Memory B cell (primary cell): Measurements from ENCODE around the gene OSBPL9.
A peak's percentile ranks its signal among the peaks of the same experiment; 100 is the strongest.
"Not testable (repeated sequence)": the region's sequence is repeated elsewhere in the genome, so short reads cannot be mapped to it uniquely, and the experiment has no call there.

Source experiments
- ATAC-seq: fragments of 150-1000 bp; cut with Tn5 transposase; 2 replicates; pipeline ENCODE4 v1.10.0; 2021; ENCODE audit warnings: low read depth, mild to moderate bottlenecking, moderate library complexity
- DNase-seq, 2 donors: peaks; one replicate each; pipeline ENCODE4 v3.0.0; 2022; ENCODE audit warnings: low spot score in 2 of 2
- H3K27ac Mint-ChIP-seq: one replicate; pipeline ENCODE4 v1.8.0; 2022; ENCODE audit warnings: mild to moderate bottlenecking, moderate library complexity, mixed read lengths
- H3K27me3 Mint-ChIP-seq: one replicate; pipeline ENCODE4 v1.8.0; 2022; ENCODE audit warnings: mixed read lengths
- H3K36me3 Mint-ChIP-seq: one replicate; pipeline ENCODE4 v1.8.0; 2022; ENCODE audit warnings: mild to moderate bottlenecking, mixed read lengths
- H3K4me1 Mint-ChIP-seq: one replicate; pipeline ENCODE4 v1.8.0; 2022; ENCODE audit warnings: mixed read lengths
- H3K4me3 Mint-ChIP-seq: one replicate; pipeline ENCODE4 v1.8.0; 2022; ENCODE audit warnings: mild to moderate bottlenecking, moderate library complexity, mixed read lengths
- H3K9me3 Mint-ChIP-seq: one replicate; pipeline ENCODE4 v1.8.0; 2022; ENCODE audit warnings: mixed read lengths

The OSBPL9 gene

GRCh38 chr1:51776408-51776807 lies 159.5 kb downstream of the OSBPL9 start:
- peak overlapping the region; percentile 36 for H3K27ac Mint-ChIP-seq
- no peaks in the 10 kb centered on the region for H3K27me3 Mint-ChIP-seq
- no peaks in the 10 kb centered on the region for H3K9me3 Mint-ChIP-seq
- H3K4me1 Mint-ChIP-seq: peaks cover 20% of the 10 kb centered on the region
- H3K4me3 Mint-ChIP-seq: peak overlapping the region; percentile 31
- H3K36me3 Mint-ChIP-seq: peaks cover 34% of the 10 kb centered on the region
- ATAC-seq (peak; percentile 59), DNase-seq (no peak)

- Mint-ChIP-seq H3K4me3 (no peak overlapping the region), H3K27ac (peak overlapping the region; percentile 40), H3K27me3 (no peaks in the 10 kb centered on the region), H3K36me3 (peaks cover 37% of the 10 kb centered on the region), H3K4me1 (peaks cover 7% of the 10 kb centered on the region), H3K9me3 (no peaks in the 10 kb centered on the region)
- DNase-seq (no peak), ATAC-seq (no peak)
These were observed 164.0 kb downstream of the OSBPL9 start for GRCh38 chr1:51780927-51781326.

- Mint-ChIP-seq H3K4me1 (no peaks in the 10 kb centered on the region), H3K9me3 (no peaks in the 10 kb centered on the region), H3K27ac (peak overlapping the region; percentile 12), H3K4me3 (no peak overlapping the region), H3K36me3 (peaks cover 51% of the 10 kb centered on the region), H3K27me3 (no peaks in the 10 kb centered on the region)
- ATAC-seq (no peak), DNase-seq (no peak)
These were observed 168.1 kb downstream of the OSBPL9 start for GRCh38 chr1:51784997-51785421.

GRCh38 chr1:51788938-51789337 lies 172.0 kb downstream of the OSBPL9 start:
- DNase-seq: no peak
- H3K9me3 Mint-ChIP-seq: no peaks in the 10 kb centered on the region
- no peak for ATAC-seq
- H3K27ac Mint-ChIP-seq: peak overlapping the region; percentile 76
- H3K4me3 Mint-ChIP-seq: no peak overlapping the region
- H3K4me1 Mint-ChIP-seq: no peaks in the 10 kb centered on the region
- H3K27me3 Mint-ChIP-seq: no peaks in the 10 kb centered on the region
- peaks cover 50% of the 10 kb centered on the region for H3K36me3 Mint-ChIP-seq

- DNase-seq (no peak), ATAC-seq (no peak)
- Mint-ChIP-seq H3K27me3 (no peaks in the 10 kb centered on the region), H3K9me3 (no peaks in the 10 kb centered on the region), H3K4me3 (no peak overlapping the region), H3K36me3 (peaks cover 49% of the 10 kb centered on the region), H3K4me1 (no peaks in the 10 kb centered on the region), H3K27ac (peak overlapping the region; percentile 76)
These were observed 172.4 kb downstream of the OSBPL9 start for GRCh38 chr1:51789342-51789741.

GRCh38 chr1:51790385-51790784 lies 173.5 kb downstream of the OSBPL9 start:
- DNase-seq (no peak), ATAC-seq (no peak)
- Mint-ChIP-seq H3K27me3 (no peaks in the 10 kb centered on the region), H3K4me3 (no peak overlapping the region), H3K27ac (peak overlapping the region; percentile 9), H3K4me1 (no peaks in the 10 kb centered on the region), H3K36me3 (peaks cover 40% of the 10 kb centered on the region), H3K9me3 (no peaks in the 10 kb centered on the region)

GRCh38 chr1:51791888-51792287 lies 175.0 kb downstream of the OSBPL9 start:
- H3K9me3 Mint-ChIP-seq: no peaks in the 10 kb centered on the region
- H3K27me3 Mint-ChIP-seq: no peaks in the 10 kb centered on the region
- H3K27ac Mint-ChIP-seq: peak overlapping the region; percentile 64
- peaks cover 35% of the 10 kb centered on the region for H3K36me3 Mint-ChIP-seq
- H3K4me1 Mint-ChIP-seq: no peaks in the 10 kb centered on the region
- ATAC-seq (no peak), DNase-seq (no peak)
- H3K4me3 Mint-ChIP-seq: no peak overlapping the region

- Mint-ChIP-seq H3K27me3 (no peaks in the 10 kb centered on the region), H3K4me1 (no peaks in the 10 kb centered on the region), H3K4me3 (no peak overlapping the region), H3K9me3 (no peaks in the 10 kb centered on the region), H3K36me3 (peaks cover 38% of the 10 kb centered on the region), H3K27ac (peak overlapping the region; percentile 64)
- DNase-seq (no peak), ATAC-seq (no peak)
These were observed 176.0 kb downstream of the OSBPL9 start for GRCh38 chr1:51792864-51793263.

GRCh38 chr1:51794260-51794659 lies 177.4 kb downstream of the OSBPL9 start:
- peaks cover 34% of the 10 kb centered on the region for H3K36me3 Mint-ChIP-seq
- H3K27ac Mint-ChIP-seq: peak overlapping the region; percentile 65
- no peak overlapping the region for H3K4me3 Mint-ChIP-seq
- H3K27me3 Mint-ChIP-seq: no peaks in the 10 kb centered on the region
- no peaks in the 10 kb centered on the region for H3K9me3 Mint-ChIP-seq
- ATAC-seq: no peak
- no peak for DNase-seq
- H3K4me1 Mint-ChIP-seq: no peaks in the 10 kb centered on the region

GRCh38 chr1:51794868-51795267 lies 178.0 kb downstream of the OSBPL9 start:
- H3K4me3 Mint-ChIP-seq: no peak overlapping the region
- H3K36me3 Mint-ChIP-seq: peaks cover 28% of the 10 kb centered on the region
- H3K4me1 Mint-ChIP-seq: no peaks in the 10 kb centered on the region
- H3K27ac Mint-ChIP-seq: peak overlapping the region; percentile 53
- no peaks in the 10 kb centered on the region for H3K9me3 Mint-ChIP-seq
- no peaks in the 10 kb centered on the region for H3K27me3 Mint-ChIP-seq
- no peak for DNase-seq
- ATAC-seq: no peak

- Mint-ChIP-seq H3K4me3 (no peak overlapping the region), H3K27ac (peak overlapping the region; percentile 87), H3K36me3 (peaks cover 20% of the 10 kb centered on the region), H3K27me3 (no peaks in the 10 kb centered on the region), H3K9me3 (no peaks in the 10 kb centered on the region), H3K4me1 (peaks cover 4% of the 10 kb centered on the region)
- ATAC-seq: peak; percentile 49
- no peak for DNase-seq
These were observed 182.5 kb downstream of the OSBPL9 start for GRCh38 chr1:51799372-51799771.

GRCh38 chr1:51814513-51814912 lies 197.6 kb downstream of the OSBPL9 start:
- H3K27me3 Mint-ChIP-seq: no peaks in the 10 kb centered on the region
- ATAC-seq (no peak), DNase-seq (no peak)
- H3K27ac Mint-ChIP-seq: peak overlapping the region; percentile 45
- H3K36me3 Mint-ChIP-seq: peaks cover 17% of the 10 kb centered on the region
- H3K9me3 Mint-ChIP-seq: no peaks in the 10 kb centered on the region
- no peak overlapping the region for H3K4me3 Mint-ChIP-seq
- H3K4me1 Mint-ChIP-seq: no peaks in the 10 kb centered on the region

- no peaks in the 10 kb centered on the region for H3K9me3 Mint-ChIP-seq
- DNase-seq (no peak), ATAC-seq (no peak)
- H3K27me3 Mint-ChIP-seq: no peaks in the 10 kb centered on the region
- no peak overlapping the region for H3K27ac Mint-ChIP-seq
- peaks cover 24% of the 10 kb centered on the region for H3K36me3 Mint-ChIP-seq
- H3K4me3 Mint-ChIP-seq: no peak overlapping the region
- H3K4me1 Mint-ChIP-seq: no peaks in the 10 kb centered on the region
These were observed 201.6 kb downstream of the OSBPL9 start for GRCh38 chr1:51818487-51818886.

GRCh38 chr1:51819021-51819420 lies 202.1 kb downstream of the OSBPL9 start:
- not testable (repeated sequence) for H3K9me3 Mint-ChIP-seq, ATAC-seq, H3K27ac Mint-ChIP-seq, H3K27me3 Mint-ChIP-seq, DNase-seq, H3K4me3 Mint-ChIP-seq, H3K4me1 Mint-ChIP-seq
- H3K36me3 Mint-ChIP-seq: peaks cover 20% of the 10 kb centered on the region

- Mint-ChIP-seq H3K4me3 (no peak overlapping the region), H3K27ac (peak overlapping the region; percentile 11), H3K9me3 (no peaks in the 10 kb centered on the region), H3K27me3 (no peaks in the 10 kb centered on the region), H3K4me1 (no peaks in the 10 kb centered on the region), H3K36me3 (peaks cover 17% of the 10 kb centered on the region)
- DNase-seq (no peak), ATAC-seq (no peak)
These were observed 202.9 kb downstream of the OSBPL9 start for GRCh38 chr1:51819810-51820209.
